ENCODE data around the gene DNAAF9.

Gene DNAAF9

GRCh38 chr20:3403741-3404140 is 3.7 kb downstream of the DNAAF9 start:
- TF ChIP-seq GATA1 (IDR thresholded peaks at IDR 0.05; ENCODE audit: low read depth, low read length) (no peak), POLR2A (IDR thresholded peaks at IDR 0.05; ENCODE audit: low read length) (no peak)
- DNase-seq: no peak

GRCh38 chr20:3402453-3402852 is 5.0 kb downstream of the DNAAF9 start:
- TF ChIP-seq GATA1 (IDR thresholded peaks at IDR 0.05; ENCODE audit: low read depth, low read length) (no peak), POLR2A (IDR thresholded peaks at IDR 0.05; ENCODE audit: low read length) (no peak)
- no peak for DNase-seq

- no peak for DNase-seq
- TF ChIP-seq GATA1 (IDR thresholded peaks at IDR 0.05; ENCODE audit: low read depth, low read length) (no peak), POLR2A (IDR thresholded peaks at IDR 0.05; ENCODE audit: low read length) (no peak)
Observed at GRCh38 chr20:3400260-3401155, 7.0 kb downstream of the DNAAF9 start.

GRCh38 chr20:3398681-3399252 is 8.7 kb downstream of the DNAAF9 start:
- no peak for DNase-seq
- TF ChIP-seq GATA1 (IDR thresholded peaks at IDR 0.05; ENCODE audit: low read depth, low read length) (no peak), POLR2A (IDR thresholded peaks at IDR 0.05; ENCODE audit: low read length) (no peak)

- TF ChIP-seq POLR2A (IDR thresholded peaks at IDR 0.05; ENCODE audit: low read length) (no peak), GATA1 (IDR thresholded peaks at IDR 0.05; ENCODE audit: low read depth, low read length) (no peak)
- no peak for DNase-seq
Observed at GRCh38 chr20:3396492-3396891, 11.0 kb downstream of the DNAAF9 start.

- no peak for DNase-seq
- TF ChIP-seq GATA1 (IDR thresholded peaks at IDR 0.05; ENCODE audit: low read depth, low read length) (no peak), POLR2A (IDR thresholded peaks at IDR 0.05; ENCODE audit: low read length) (no peak)
Observed at GRCh38 chr20:3392756-3393155, 14.7 kb downstream of the DNAAF9 start.

- no peak for DNase-seq
- no peak for TF ChIP-seq POLR2A (IDR thresholded peaks at IDR 0.05; ENCODE audit: low read length)
- no peak for TF ChIP-seq GATA1 (IDR thresholded peaks at IDR 0.05; ENCODE audit: low read depth, low read length)
Observed at GRCh38 chr20:3390759-3391425, 16.6 kb downstream of the DNAAF9 start.

GRCh38 chr20:3383878-3384495 is 23.5 kb downstream of the DNAAF9 start:
- TF ChIP-seq GATA1 (IDR thresholded peaks at IDR 0.05; ENCODE audit: low read depth, low read length): no peak
- no peak for TF ChIP-seq POLR2A (IDR thresholded peaks at IDR 0.05; ENCODE audit: low read length)
- DNase-seq: no peak

- no peak for DNase-seq
- no peak for TF ChIP-seq GATA1 (IDR thresholded peaks at IDR 0.05; ENCODE audit: low read depth, low read length)
- TF ChIP-seq POLR2A (IDR thresholded peaks at IDR 0.05; ENCODE audit: low read length): no peak
Observed at GRCh38 chr20:3382836-3383235, 24.6 kb downstream of the DNAAF9 start.

GRCh38 chr20:3380228-3381070 is 27.0 kb downstream of the DNAAF9 start:
- DNase-seq: no peak
- no peak for TF ChIP-seq GATA1 (IDR thresholded peaks at IDR 0.05; ENCODE audit: low read depth, low read length)
- TF ChIP-seq POLR2A (IDR thresholded peaks at IDR 0.05; ENCODE audit: low read length): no peak

GRCh38 chr20:3378138-3378537 is 29.3 kb downstream of the DNAAF9 start:
- TF ChIP-seq GATA1 (IDR thresholded peaks at IDR 0.05; ENCODE audit: low read depth, low read length): no peak
- no peak for TF ChIP-seq POLR2A (IDR thresholded peaks at IDR 0.05; ENCODE audit: low read length)

GRCh38 chr20:3377644-3378043 is 29.8 kb downstream of the DNAAF9 start:
- TF ChIP-seq GATA1 (IDR thresholded peaks at IDR 0.05; ENCODE audit: low read depth, low read length) (no peak), POLR2A (IDR thresholded peaks at IDR 0.05; ENCODE audit: low read length) (no peak)
- DNase-seq: no peak

More at GRCh38 chr20:3378138-3378537, 29.3 kb downstream of the DNAAF9 start:
- no peak for DNase-seq

- no peak for DNase-seq
- TF ChIP-seq GATA1 (IDR thresholded peaks at IDR 0.05; ENCODE audit: low read depth, low read length) (no peak), POLR2A (IDR thresholded peaks at IDR 0.05; ENCODE audit: low read length) (no peak)
Observed at GRCh38 chr20:3374296-3374695, 33.2 kb downstream of the DNAAF9 start.

All from erythroblast (primary cell).